ENCODE results near the gene SERPINB8.

- TF ChIP-seq CTCF (IDR thresholded peaks at IDR 0.05; ENCODE audit: extremely low read depth in 1 of 2, insufficient read depth in 1 of 2, low read depth in 1 of 2, low read length in 2 of 2) (no peak), JUN (IDR thresholded peaks at IDR 0.05; ENCODE audit: borderline replicate concordance, insufficient read depth, insufficient read length, low read depth) (no peak), POLR2A (IDR thresholded peaks at IDR 0.05; ENCODE audit: low read depth, low read length) (no peak), MYC (IDR thresholded peaks at IDR 0.05; ENCODE audit: low read depth, low read length) (no peak), POLR2AphosphoS5 (IDR thresholded peaks at IDR 0.05; ENCODE audit: insufficient read depth, low read depth, low read length) (no peak), EZH2 (IDR thresholded peaks at IDR 0.05; ENCODE audit: borderline replicate concordance, low read depth, low read length, severe bottlenecking) (no peak)
- TF ChIP-seq, protein P1, sequence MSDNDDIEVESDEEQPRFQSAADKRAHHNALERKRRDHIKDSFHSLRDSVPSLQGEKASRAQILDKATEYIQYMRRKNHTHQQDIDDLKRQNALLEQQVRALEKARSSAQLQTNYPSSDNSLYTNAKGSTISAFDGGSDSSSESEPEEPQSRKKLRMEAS (IDR thresholded peaks at IDR 0.05; ENCODE audit: insufficient read depth, insufficient read length): no peak
Observed at GRCh38 chr18:63986885-63987284, 17.0 kb downstream of the SERPINB8 start.
